GM18508 (cell line): Measurements from ENCODE around the gene EFNA3.

Experiments
- ATAC-seq: cut with Tn5 transposase; IDR thresholded peaks from one replicate; pipeline ENCODE4 v1.9.1; 2021; ENCODE audit warnings: moderate number of reproducible peaks; ENCODE audit not compliant: insufficient read depth, unreplicated experiment

EFNA3 gene

GRCh38 chr1:155082301-155083051, 3.8 kb downstream of the EFNA3 start:
- ATAC-seq: no peak

- no peak for ATAC-seq
Observed at GRCh38 chr1:155083052-155083541, 4.5 kb downstream of the EFNA3 start.

- ATAC-seq: no peak
Observed at GRCh38 chr1:155083865-155084721, 5.5 kb downstream of the EFNA3 start.

- peak; percentile 50 for ATAC-seq
Observed at GRCh38 chr1:155084722-155085503, 6.3 kb downstream of the EFNA3 start.

- no peak for ATAC-seq
Observed at GRCh38 chr1:155085504-155086127, 7.0 kb downstream of the EFNA3 start.

GRCh38 chr1:155086128-155086741, 7.6 kb downstream of the EFNA3 start:
- ATAC-seq: no peak

- no peak for ATAC-seq
Observed at GRCh38 chr1:155086856-155087535, 8.4 kb downstream of the EFNA3 start.

- ATAC-seq: no peak
Observed at GRCh38 chr1:155091071-155092051, 12.7 kb downstream of the EFNA3 start.

GRCh38 chr1:155092131-155092530, 13.5 kb downstream of the EFNA3 start:
- ATAC-seq: no peak

- ATAC-seq: no peak
Observed at GRCh38 chr1:155092641-155093040, 14.0 kb downstream of the EFNA3 start.

- no peak for ATAC-seq
Observed at GRCh38 chr1:155093911-155094621, 15.4 kb downstream of the EFNA3 start.

- ATAC-seq: no peak
Observed at GRCh38 chr1:155094622-155094948, 15.9 kb downstream of the EFNA3 start.

GRCh38 chr1:155099331-155099730, 20.7 kb downstream of the EFNA3 start:
- no peak for ATAC-seq

- ATAC-seq: no peak
Observed at GRCh38 chr1:155103325-155103724, 24.7 kb downstream of the EFNA3 start.

GRCh38 chr1:155104605-155105534, 26.2 kb downstream of the EFNA3 start:
- ATAC-seq: no peak

GRCh38 chr1:155105604-155106011, 27.0 kb downstream of the EFNA3 start:
- ATAC-seq: no peak
